IMR-90 (cell line): ENCODE measurements around the gene NCSTN.

Experiments used
- POLR2A ChIP-seq: IDR thresholded peaks from 2 replicates; pipeline ENCODE4 v1.6.1; 2012; ENCODE audit warnings: mild to moderate bottlenecking, low read depth, low read length
- TF ChIP-seq, protein P1 (sequence below): conservative IDR thresholded peaks from 2 replicates; pipeline ENCODE4 v1.5.1; 2012; ENCODE audit warnings: mild to moderate bottlenecking, low read depth, low read length, improper control_type of control experiment

DNA sequence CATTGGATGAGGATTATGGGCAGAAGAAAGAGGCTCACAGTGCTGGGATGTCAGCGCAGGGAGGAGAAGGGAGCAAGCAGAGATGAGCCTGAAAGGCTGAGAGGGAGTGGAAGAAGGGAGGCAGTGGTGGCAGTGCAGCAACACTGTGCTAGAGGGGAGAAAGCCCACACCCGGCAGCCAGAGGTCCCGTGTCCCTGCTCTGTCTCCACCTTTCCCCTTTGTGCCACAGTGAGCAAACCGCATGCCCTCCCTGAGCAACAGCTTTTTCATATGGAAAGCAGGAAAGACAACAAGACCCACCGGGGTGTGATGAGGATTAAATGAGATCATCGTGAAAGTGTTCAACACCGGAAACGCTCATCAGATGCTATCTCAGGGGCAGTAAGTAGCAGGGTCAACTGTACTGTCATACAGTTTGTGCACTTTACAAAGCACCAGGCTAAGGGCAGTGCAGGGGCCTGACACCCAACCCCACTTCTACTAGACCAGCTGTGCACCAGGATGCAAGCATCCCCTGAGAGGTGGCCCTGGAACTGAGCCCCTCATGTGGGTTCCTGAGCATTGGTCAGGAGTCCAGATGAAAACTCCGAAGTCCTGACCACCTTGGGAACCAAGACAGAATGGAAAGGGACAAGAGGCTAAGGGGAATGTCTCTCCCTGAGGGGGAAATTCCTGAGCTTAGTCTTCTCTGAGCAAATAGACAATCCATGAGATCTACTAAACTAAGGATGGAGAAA, 32.8 kb downstream of the NCSTN start:
- TF ChIP-seq, protein P1, sequence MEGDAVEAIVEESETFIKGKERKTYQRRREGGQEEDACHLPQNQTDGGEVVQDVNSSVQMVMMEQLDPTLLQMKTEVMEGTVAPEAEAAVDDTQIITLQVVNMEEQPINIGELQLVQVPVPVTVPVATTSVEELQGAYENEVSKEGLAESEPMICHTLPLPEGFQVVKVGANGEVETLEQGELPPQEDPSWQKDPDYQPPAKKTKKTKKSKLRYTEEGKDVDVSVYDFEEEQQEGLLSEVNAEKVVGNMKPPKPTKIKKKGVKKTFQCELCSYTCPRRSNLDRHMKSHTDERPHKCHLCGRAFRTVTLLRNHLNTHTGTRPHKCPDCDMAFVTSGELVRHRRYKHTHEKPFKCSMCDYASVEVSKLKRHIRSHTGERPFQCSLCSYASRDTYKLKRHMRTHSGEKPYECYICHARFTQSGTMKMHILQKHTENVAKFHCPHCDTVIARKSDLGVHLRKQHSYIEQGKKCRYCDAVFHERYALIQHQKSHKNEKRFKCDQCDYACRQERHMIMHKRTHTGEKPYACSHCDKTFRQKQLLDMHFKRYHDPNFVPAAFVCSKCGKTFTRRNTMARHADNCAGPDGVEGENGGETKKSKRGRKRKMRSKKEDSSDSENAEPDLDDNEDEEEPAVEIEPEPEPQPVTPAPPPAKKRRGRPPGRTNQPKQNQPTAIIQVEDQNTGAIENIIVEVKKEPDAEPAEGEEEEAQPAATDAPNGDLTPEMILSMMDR, result no peak
- no peak for TF ChIP-seq POLR2A
